Measurements from ENCODE around the gene TBC1D22A. TPM values are rescaled to one million over a fixed set of nuclear protein-coding genes. Genes with fewer than 3 reads are reported as not detected.

Gene TBC1D22A
- total and polyA plus RNA-seq, 9 of the 15 experiments (the other 6 are each of a cell fraction or from before 2014, with no cell fraction given): 0.20 to 11.5 (median 5.2) TPM

- TF ChIP-seq, protein P1, sequence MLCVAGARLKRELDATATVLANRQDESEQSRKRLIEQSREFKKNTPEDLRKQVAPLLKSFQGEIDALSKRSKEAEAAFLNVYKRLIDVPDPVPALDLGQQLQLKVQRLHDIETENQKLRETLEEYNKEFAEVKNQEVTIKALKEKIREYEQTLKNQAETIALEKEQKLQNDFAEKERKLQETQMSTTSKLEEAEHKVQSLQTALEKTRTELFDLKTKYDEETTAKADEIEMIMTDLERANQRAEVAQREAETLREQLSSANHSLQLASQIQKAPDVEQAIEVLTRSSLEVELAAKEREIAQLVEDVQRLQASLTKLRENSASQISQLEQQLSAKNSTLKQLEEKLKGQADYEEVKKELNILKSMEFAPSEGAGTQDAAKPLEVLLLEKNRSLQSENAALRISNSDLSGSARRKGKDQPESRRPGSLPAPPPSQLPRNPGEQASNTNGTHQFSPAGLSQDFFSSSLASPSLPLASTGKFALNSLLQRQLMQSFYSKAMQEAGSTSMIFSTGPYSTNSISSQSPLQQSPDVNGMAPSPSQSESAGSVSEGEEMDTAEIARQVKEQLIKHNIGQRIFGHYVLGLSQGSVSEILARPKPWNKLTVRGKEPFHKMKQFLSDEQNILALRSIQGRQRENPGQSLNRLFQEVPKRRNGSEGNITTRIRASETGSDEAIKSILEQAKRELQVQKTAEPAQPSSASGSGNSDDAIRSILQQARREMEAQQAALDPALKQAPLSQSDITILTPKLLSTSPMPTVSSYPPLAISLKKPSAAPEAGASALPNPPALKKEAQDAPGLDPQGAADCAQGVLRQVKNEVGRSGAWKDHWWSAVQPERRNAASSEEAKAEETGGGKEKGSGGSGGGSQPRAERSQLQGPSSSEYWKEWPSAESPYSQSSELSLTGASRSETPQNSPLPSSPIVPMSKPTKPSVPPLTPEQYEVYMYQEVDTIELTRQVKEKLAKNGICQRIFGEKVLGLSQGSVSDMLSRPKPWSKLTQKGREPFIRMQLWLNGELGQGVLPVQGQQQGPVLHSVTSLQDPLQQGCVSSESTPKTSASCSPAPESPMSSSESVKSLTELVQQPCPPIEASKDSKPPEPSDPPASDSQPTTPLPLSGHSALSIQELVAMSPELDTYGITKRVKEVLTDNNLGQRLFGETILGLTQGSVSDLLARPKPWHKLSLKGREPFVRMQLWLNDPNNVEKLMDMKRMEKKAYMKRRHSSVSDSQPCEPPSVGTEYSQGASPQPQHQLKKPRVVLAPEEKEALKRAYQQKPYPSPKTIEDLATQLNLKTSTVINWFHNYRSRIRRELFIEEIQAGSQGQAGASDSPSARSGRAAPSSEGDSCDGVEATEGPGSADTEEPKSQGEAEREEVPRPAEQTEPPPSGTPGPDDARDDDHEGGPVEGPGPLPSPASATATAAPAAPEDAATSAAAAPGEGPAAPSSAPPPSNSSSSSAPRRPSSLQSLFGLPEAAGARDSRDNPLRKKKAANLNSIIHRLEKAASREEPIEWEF (CRISPR knock-in tag; IDR thresholded peaks at IDR 0.05): no peak
- peak; percentile 69 for TF ChIP-seq CREM (IDR thresholded peaks at IDR 0.05; ENCODE audit: low read depth)
- no peak for TF ChIP-seq DIDO1 (tag; IDR thresholded peaks at IDR 0.05; ENCODE audit: low read depth)
- no peak for TF ChIP-seq ZHX1 (conservative IDR thresholded peaks at IDR 0.05; ENCODE audit: low read length)
- no peak for TF ChIP-seq SMAD2 (IDR thresholded peaks at IDR 0.05; ENCODE audit: low read depth, low read length)
- no peak for TF ChIP-seq RAD51 (IDR thresholded peaks at IDR 0.05; ENCODE audit: borderline replicate concordance, low read depth)
- TF ChIP-seq SOX6 (IDR thresholded peaks at IDR 0.05): peak; percentile 73
- no peak for TF ChIP-seq BRD4 (IDR thresholded peaks at IDR 0.05)
- peak; percentile 63 for TF ChIP-seq FOS (IDR thresholded peaks at IDR 0.05; ENCODE audit: extremely low read depth, insufficient read length)
- no peak for TF ChIP-seq XRCC4 (IDR thresholded peaks at IDR 0.05; ENCODE audit: extremely low read depth, insufficient read depth, insufficient read length)
These were observed 172.5 kb downstream of the TBC1D22A start (continued) for GRCh38 chr22:46934746-46935491.

All from K562 (cell line).